DMS153 treated with DMSO at 0.1 percent for 48 hours (cell line): Measurements from ENCODE around the gene IQCF2.
"Not testable (repeated sequence)": the region's sequence is repeated elsewhere in the genome, so short reads cannot be mapped to it uniquely, and the experiment has no call there.

Source experiments
- DNase-seq: peaks from one replicate; lab custom pipeline; 2025; ENCODE audit not compliant: unreplicated experiment; lab: John Stamatoyannopoulos, UW

IQCF2 gene

GRCh38 chr3:51876186-51876585, 14.8 kb downstream of the IQCF2 start:
- DNase-seq = no peak

- DNase-seq = no peak
Observed at GRCh38 chr3:51879937-51880336, 18.5 kb downstream of the IQCF2 start.

GRCh38 chr3:51886447-51886846, 25.0 kb downstream of the IQCF2 start:
- no peak for DNase-seq

DNA sequence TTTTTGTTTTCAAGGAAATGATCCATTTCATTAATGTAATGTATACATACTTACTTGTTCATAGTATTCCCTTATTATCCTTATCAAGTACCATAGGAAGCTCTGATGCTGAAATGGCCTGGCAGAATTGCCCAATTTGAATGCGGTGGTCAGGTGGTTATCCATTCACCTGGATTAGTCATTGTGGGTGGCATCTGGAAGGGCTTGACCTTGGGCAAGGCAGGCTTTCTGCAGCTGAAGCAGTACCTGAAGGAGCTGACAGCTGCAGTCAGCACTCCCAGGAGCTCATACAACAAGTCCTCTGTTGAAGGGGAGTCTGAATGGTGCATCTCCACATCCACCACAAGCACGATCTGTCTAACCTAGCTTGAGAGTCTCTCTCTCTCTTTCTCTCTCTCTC, 26.2 kb downstream of the IQCF2 start:
- no peak for DNase-seq

DNA sequence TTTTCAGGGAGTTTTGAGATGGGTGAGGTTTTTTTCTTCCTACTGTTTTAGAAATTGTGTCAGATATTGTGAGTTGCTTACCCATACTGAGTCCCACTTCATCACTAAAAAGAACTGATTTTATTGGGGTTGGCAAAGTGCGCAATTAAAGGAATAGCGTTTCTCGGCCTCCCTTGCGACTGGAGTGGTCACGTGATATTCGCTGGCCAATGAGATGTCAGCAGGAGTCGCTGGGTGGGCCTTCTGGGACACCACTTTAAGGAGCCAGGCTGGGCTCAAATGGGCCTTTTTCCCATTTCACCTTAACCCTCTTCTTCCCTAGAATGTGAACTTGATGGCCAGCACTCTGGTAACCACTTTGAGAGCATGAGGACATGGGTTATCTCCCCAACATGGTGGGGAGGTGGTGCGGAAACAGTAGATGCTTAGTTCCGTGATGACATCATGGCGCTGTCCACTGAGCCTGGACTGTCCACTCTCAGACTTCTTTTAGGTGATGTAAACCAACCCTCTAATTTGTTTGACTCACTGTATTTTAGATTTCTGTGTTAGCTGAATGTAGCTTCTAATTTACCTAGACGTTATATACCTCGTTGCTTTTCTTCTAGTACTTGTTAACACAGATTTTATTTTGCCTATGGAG, 27.2 kb downstream of the IQCF2 start:
- DNase-seq = no peak

GRCh38 chr3:51891242-51892039, 30.0 kb downstream of the IQCF2 start:
- no peak for DNase-seq

- no peak for DNase-seq
Observed at GRCh38 chr3:51894391-51894790, 33.0 kb downstream of the IQCF2 start.

- DNase-seq = no peak
Observed at GRCh38 chr3:51894939-51895338, 33.5 kb downstream of the IQCF2 start.

DNA sequence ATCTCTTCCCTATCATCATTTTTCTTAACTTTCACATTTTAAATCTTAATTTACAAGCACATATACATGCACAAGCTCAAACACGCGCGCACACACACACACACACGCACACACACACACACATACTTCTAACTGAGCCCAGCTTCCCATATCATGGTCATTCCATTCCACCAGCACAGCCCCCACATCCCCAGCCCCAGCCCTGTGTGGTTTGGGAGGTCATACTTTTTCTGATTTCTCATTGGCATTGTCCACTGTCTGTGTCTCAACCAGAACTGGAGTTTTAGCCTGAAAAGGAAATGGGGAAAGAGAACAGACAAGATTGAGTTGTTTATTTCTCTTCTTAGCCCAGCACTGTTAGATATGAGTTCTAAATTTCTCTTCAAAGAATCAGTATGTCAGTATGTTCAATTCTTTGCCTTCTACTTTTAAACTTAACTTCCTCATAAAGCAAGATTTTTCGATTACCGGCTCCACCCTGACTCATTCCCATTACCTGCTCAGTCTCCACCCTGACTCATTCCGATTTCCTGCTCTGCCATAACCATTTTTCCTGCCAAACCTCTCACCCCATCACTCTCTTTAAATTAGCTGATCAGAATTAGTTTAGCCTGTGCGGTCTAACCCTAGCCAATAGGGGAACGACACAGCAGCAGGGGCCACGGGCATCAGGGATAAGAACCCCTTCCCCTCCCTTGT, 35.3 kb downstream of the IQCF2 start:
- no peak for DNase-seq

GRCh38 chr3:51897391-51897790, 36.0 kb downstream of the IQCF2 start:
- DNase-seq = no peak

DNA sequence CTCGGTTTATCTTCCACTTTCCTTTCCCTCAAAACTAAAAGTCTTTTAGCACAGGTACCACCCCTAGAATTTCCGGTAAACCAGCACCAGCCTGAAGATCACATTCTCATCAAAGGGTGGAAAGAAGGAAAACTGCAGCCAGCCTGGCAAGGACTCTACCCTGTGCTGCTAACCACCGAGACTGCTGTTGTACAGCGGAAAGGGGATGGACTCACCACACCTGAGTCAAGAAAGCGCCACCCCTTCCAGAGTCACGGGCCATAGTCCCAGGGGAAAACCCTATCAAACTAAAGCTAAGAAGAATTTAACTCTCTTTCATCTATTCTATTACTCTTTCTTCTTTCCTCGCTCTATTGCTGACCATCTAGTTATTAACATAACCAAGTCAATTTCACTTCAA, 38.6 kb downstream of the IQCF2 start:
- DNase-seq = not testable (repeated sequence)

- not testable (repeated sequence) for DNase-seq
Observed at GRCh38 chr3:51902361-51902760, 40.9 kb downstream of the IQCF2 start.

GRCh38 chr3:51904034-51904823, 42.8 kb downstream of the IQCF2 start:
- DNase-seq = no peak

- no peak for DNase-seq
Observed at GRCh38 chr3:51908026-51908425, 46.6 kb downstream of the IQCF2 start.
